ENCODE data around the gene C8G. TPM values are rescaled to one million over a fixed set of nuclear protein-coding genes. Genes with fewer than 3 reads are reported as not detected.

The C8G gene
- total RNA-seq, 1 experiment from 2014 or later, result 2.9 TPM

- Histone ChIP-seq H3K9me3 (ENCODE audit: control insufficient read depth, insufficient read depth, low read depth, low read length) (no peaks in the 10 kb centered on the region), H3K36me3 (ENCODE audit: control insufficient read depth, insufficient read depth, low read length) (peaks cover 3% of the 10 kb centered on the region; the same call in 1 of the 2 replicates), H3K27ac (ENCODE audit: low read length) (no peak overlapping the region), H3K4me3 (ENCODE audit: low read depth in 2 of 2, low read length in 2 of 2) (no peak overlapping the region), H3K27me3 (ENCODE audit: control insufficient read depth, insufficient read depth, low read length) (no peaks in the 10 kb centered on the region), H3K4me1 (ENCODE audit: control insufficient read depth, insufficient read depth, low read length) (no peaks in the 10 kb centered on the region)
- in situ Hi-C loops (cut with HindIII; ENCODE audit: low pct_unique_long_range_greater_than_20kb, low sequenced_read_pairs), result no loop called here
- DNase-seq (ENCODE audit: low read depth, low spot score) (no peak), ATAC-seq (no peak)
- ChIA-PET POLR2A (interaction anchor here (0.6 kb wide), 1 partner anchor 16 kb away, joined by 3 read pairs; no protein-coding TSS in a partner anchor), CTCF (no interaction called here)
- intact Hi-C loops (cut with micrococcal nuclease; ENCODE audit: unreplicated experiment), result no loop called here
- BruUV-seq (replicated peaks), result no TSS peak
- no peak for TF ChIP-seq SIN3A (IDR thresholded peaks at IDR 0.05; ENCODE audit: borderline replicate concordance, insufficient read depth, low read depth, low read length)
- no peak for TF ChIP-seq REST (IDR thresholded peaks at IDR 0.05; ENCODE audit: insufficient read depth in 1 of 2, low read depth in 2 of 2, low read length in 1 of 2)
- TF ChIP-seq TCF7L2 (IDR thresholded peaks at IDR 0.05; ENCODE audit: low read depth, low read length), result no peak
- TF ChIP-seq CTCF (IDR thresholded peaks at IDR 0.05), result no peak
- no peak for TF ChIP-seq POLR2AphosphoS5 (IDR thresholded peaks at IDR 0.05; ENCODE audit: low read depth, low read length)
These were observed 25.0 kb upstream of the C8G start for GRCh38 chr9:136920069-136920468.

GRCh38 chr9:136920734-136921231, 24.3 kb upstream of the C8G start:
- no peaks in the 10 kb centered on the region for H3K4me1 ChIP-seq (ENCODE audit: control insufficient read depth, insufficient read depth, low read length)
- no TSS peak for BruUV-seq (replicated peaks)
- H3K4me3 ChIP-seq (ENCODE audit: low read depth in 2 of 2, low read length in 2 of 2), result no peak overlapping the region
- peaks cover 3% of the 10 kb centered on the region; the same call in 1 of the 2 replicates for H3K36me3 ChIP-seq (ENCODE audit: control insufficient read depth, insufficient read depth, low read length)
- POLR2A ChIA-PET, result interaction anchor here (0.6 kb wide), 1 partner anchor 16 kb away, joined by 3 read pairs; no protein-coding TSS in a partner anchor
- in situ Hi-C loops (cut with HindIII; ENCODE audit: low pct_unique_long_range_greater_than_20kb, low sequenced_read_pairs), result no loop called here
- ATAC-seq (no peak), DNase-seq (ENCODE audit: low read depth, low spot score) (no peak)
- CTCF ChIA-PET, result interaction anchor here (0.7 kb wide), 1 partner anchor 21 kb away, joined by 5 read pairs; no protein-coding TSS in a partner anchor
- TF ChIP-seq SIN3A (IDR thresholded peaks at IDR 0.05; ENCODE audit: borderline replicate concordance, insufficient read depth, low read depth, low read length) (no peak), POLR2AphosphoS5 (IDR thresholded peaks at IDR 0.05; ENCODE audit: low read depth, low read length) (no peak), REST (IDR thresholded peaks at IDR 0.05; ENCODE audit: insufficient read depth in 1 of 2, low read depth in 2 of 2, low read length in 1 of 2) (no peak), CTCF (IDR thresholded peaks at IDR 0.05) (no peak), TCF7L2 (IDR thresholded peaks at IDR 0.05; ENCODE audit: low read depth, low read length) (no peak)
- no peak overlapping the region for H3K27ac ChIP-seq (ENCODE audit: low read length)
- no peaks in the 10 kb centered on the region for H3K9me3 ChIP-seq (ENCODE audit: control insufficient read depth, insufficient read depth, low read depth, low read length)
- H3K27me3 ChIP-seq (ENCODE audit: control insufficient read depth, insufficient read depth, low read length), result no peaks in the 10 kb centered on the region
- intact Hi-C loops (cut with micrococcal nuclease; ENCODE audit: unreplicated experiment), result no loop called here
